Naive thymus-derived CD4-positive, alpha-beta T cell (primary cell): ENCODE results near the gene ALG12. TPM values are rescaled to one million over a fixed set of nuclear protein-coding genes. Genes with fewer than 3 reads are reported as not detected.

ENCODE experiments used
- ATAC-seq: fragments of 150-1000 bp; cut with Tn5 transposase; 2 replicates; pipeline ENCODE4 v1.10.0; 2021; ENCODE audit warnings: mild to moderate bottlenecking, moderate library complexity
- CTCF ChIA-PET: fragments of 350-600 bp; sonication (Branson Sonifier 250); formaldehyde crosslinking; loops from one replicate; lab custom pipeline; 2021; ENCODE audit warnings: antibody characterized with exemption; lab: Charles Lee
- POLR2A ChIA-PET: fragments of 350-600 bp; sonication (Branson Sonifier 250); formaldehyde crosslinking; loops from one replicate; lab custom pipeline; 2021; ENCODE audit warnings: antibody characterized with exemption, inconsistent platforms; lab: Charles Lee
- DNase-seq, 9 donors: peaks; one replicate each; pipeline versions ENCODE4 v3.0.0 to v3.0.0-alpha.2; 2020 to 2022; ENCODE audit warnings: mixed read lengths in 1 of 9
- H3K27ac ChIP-seq: one replicate; pipeline ENCODE4 v1.7.0; 2013; ENCODE audit warnings: mild to moderate bottlenecking, low read depth, low read length, moderate library complexity
- H3K27me3 ChIP-seq, 2 donors: one replicate each; pipeline ENCODE4 v1.7.0; 2013; ENCODE audit warnings: low read length in 2 of 2, mild to moderate bottlenecking in 2 of 2, moderate library complexity in 2 of 2; ENCODE audit not compliant: control insufficient read depth in 2 of 2, insufficient read depth in 2 of 2
- H3K36me3 ChIP-seq, 3 experiments: 1 replicate in 2 of 3; 2 replicates in 1 of 3; pipeline ENCODE4 v1.7.0; 2013; ENCODE audit warnings: low read length in 3 of 3, mild to moderate bottlenecking in 3 of 3, moderate library complexity in 1 of 3; ENCODE audit not compliant: insufficient read depth in 3 of 3, control insufficient read depth in 2 of 3
- H3K4me1 ChIP-seq, 2 donors: one replicate each; pipeline ENCODE4 v1.7.0; 2013; ENCODE audit warnings: low read length in 2 of 2, mild to moderate bottlenecking in 2 of 2, moderate library complexity in 1 of 2; ENCODE audit not compliant: control insufficient read depth in 2 of 2, insufficient read depth in 2 of 2
- H3K4me3 ChIP-seq: 2 replicates; pipeline ENCODE4 v1.7.0; 2013; ENCODE audit warnings: mild to moderate bottlenecking, low read length
- H3K9me3 ChIP-seq, 3 experiments: 1 replicate in 2 of 3; 2 replicates in 1 of 3; pipeline ENCODE4 v1.7.0; 2013; ENCODE audit warnings: low read length in 3 of 3; ENCODE audit not compliant: control insufficient read depth in 2 of 3
- H3K27ac Mint-ChIP-seq, 9 donors: one replicate each; pipeline ENCODE4 v1.8.0; 2020 to 2022; ENCODE audit warnings: mixed read lengths in 9 of 9, mild to moderate bottlenecking in 8 of 9, moderate library complexity in 5 of 9, inconsistent platforms in 2 of 9
- H3K27me3 Mint-ChIP-seq, 5 donors: one replicate each; pipeline ENCODE4 v1.8.0; 2021 to 2022; ENCODE audit warnings: mixed read lengths in 5 of 5, mild to moderate bottlenecking in 1 of 5
- H3K36me3 Mint-ChIP-seq, 5 donors: one replicate each; pipeline ENCODE4 v1.8.0; 2020 to 2022; ENCODE audit warnings: mixed read lengths in 5 of 5, mild to moderate bottlenecking in 3 of 5, inconsistent platforms in 1 of 5
- H3K4me1 Mint-ChIP-seq, 7 donors: one replicate each; pipeline ENCODE4 v1.8.0; 2020 to 2022; ENCODE audit warnings: mixed read lengths in 7 of 7, mild to moderate bottlenecking in 3 of 7, inconsistent platforms in 1 of 7
- H3K4me3 Mint-ChIP-seq, 10 donors: one replicate each; pipeline ENCODE4 v1.8.0; 2020 to 2022; ENCODE audit warnings: mild to moderate bottlenecking in 10 of 10, mixed read lengths in 10 of 10, moderate library complexity in 6 of 10, inconsistent platforms in 2 of 10
- H3K9me3 Mint-ChIP-seq, 11 donors: one replicate each; pipeline ENCODE4 v1.8.0; 2020 to 2022; ENCODE audit warnings: mixed read lengths in 11 of 11, mild to moderate bottlenecking in 4 of 11, inconsistent platforms in 1 of 11, moderate library complexity in 1 of 11
- intact Hi-C, 2 donors: fragments of 100-400 bp; cut with micrococcal nuclease; formaldehyde crosslinking; loops; one replicate each; pipeline ENCODE4 v1.15.1; 2023
- polyA plus RNA-seq, 2 donors: library from polyadenylated mRNA; unstranded; fragments of 300-500 nt; fragmentation: Illumina TruSeq; gene quantifications; one replicate each; pipeline ENCODE4 v1.2.3, GENCODE V29; 2021
- total RNA-seq, 6 experiments: library from RNA in 5 of 6; stranded (reverse) in 5 of 6; gene quantifications; 1 replicate in 5 of 6; 2 replicates in 1 of 6; pipeline ENCODE4 v1.2.3 and lab custom pipeline; 2021 to 2026

ALG12 gene
- total and polyA plus RNA-seq, 7 experiments from 2014 or later: 10.4 to 22.4 (median 19.5) TPM

- H3K27me3 Mint-ChIP-seq: no peaks in the 10 kb centered on the region
- no peak overlapping the region for H3K27ac Mint-ChIP-seq
- no peak overlapping the region for H3K27ac ChIP-seq
- DNase-seq: no peak
- H3K36me3 Mint-ChIP-seq: no peaks in the 10 kb centered on the region
- H3K4me3 Mint-ChIP-seq: no peak overlapping the region
- POLR2A ChIA-PET: interaction anchor here (0.7 to 1.9 kb wide), 4 partner anchors 10 to 19 kb away, joined by 3 to 6 read pairs (median 4); no protein-coding TSS in a partner anchor
- no peaks in the 10 kb centered on the region for H3K27me3 ChIP-seq
- H3K9me3 Mint-ChIP-seq: no peaks in the 10 kb centered on the region
- CTCF ChIA-PET: interaction anchor here (0.9 kb wide), 1 partner anchor 19 kb away, joined by 3 read pairs; no protein-coding TSS in a partner anchor
- no peaks in the 10 kb centered on the region for H3K9me3 ChIP-seq
- no peaks in the 10 kb centered on the region for H3K36me3 ChIP-seq
- ATAC-seq: no peak
- peaks cover 0 to 11% (median 3%) of the 10 kb centered on the region in 7 donors for H3K4me1 Mint-ChIP-seq
- intact Hi-C loops: no loop called here
- no peak overlapping the region for H3K4me3 ChIP-seq
- peaks cover 0 to 5% of the 10 kb centered on the region in 2 donors for H3K4me1 ChIP-seq
Observed at GRCh38 chr22:49955581-49956417, 37.6 kb upstream of the ALG12 start.

DNA sequence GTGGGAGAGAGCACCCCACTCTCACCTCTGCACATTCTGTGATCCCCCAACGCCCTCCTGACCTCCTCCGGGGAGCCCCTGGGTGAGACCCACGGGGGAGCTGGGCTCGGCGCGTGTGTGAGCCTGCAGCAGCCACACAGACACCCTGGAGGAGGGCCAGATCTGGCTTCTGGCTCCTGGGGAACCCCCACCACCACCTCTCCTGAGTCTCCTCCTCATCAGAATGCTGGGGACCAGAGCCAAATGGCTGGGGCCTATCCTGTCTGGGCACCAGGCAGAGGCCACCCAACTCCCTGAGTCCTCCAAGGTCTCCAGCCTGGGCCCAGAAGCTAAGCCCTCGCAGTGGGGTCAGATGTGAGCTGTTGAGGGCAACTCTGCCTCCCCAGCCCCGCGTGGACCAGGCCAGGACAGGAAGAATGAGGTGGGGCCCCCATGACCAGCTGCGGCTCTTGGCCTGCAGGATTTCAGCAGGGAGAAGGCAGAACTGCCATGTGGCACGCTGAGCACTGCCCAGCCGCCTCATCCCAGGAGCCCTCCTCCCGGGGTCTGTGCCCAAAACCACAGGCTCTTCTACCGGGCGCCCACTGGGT is 36.8 kb upstream of the ALG12 start:
- intact Hi-C loops: no loop called here
- ChIA-PET CTCF (no interaction called here), POLR2A (interaction anchor here (1.5 to 1.9 kb wide), 2 partner anchors 9 to 11 kb away, joined by 6 read pairs; no protein-coding TSS in a partner anchor)
- no peak for DNase-seq
- no peak overlapping the region for H3K4me3 ChIP-seq
- Mint-ChIP-seq H3K27me3 (no peaks in the 10 kb centered on the region), H3K36me3 (no peaks in the 10 kb centered on the region), H3K27ac (no peak overlapping the region), H3K4me3 (no peak overlapping the region), H3K9me3 (no peaks in the 10 kb centered on the region), H3K4me1 (peaks cover 0 to 11% (median 3%) of the 10 kb centered on the region in 7 donors)
- peaks cover 0 to 5% of the 10 kb centered on the region in 2 donors for H3K4me1 ChIP-seq
- H3K27ac ChIP-seq: no peak overlapping the region
- no peaks in the 10 kb centered on the region for H3K36me3 ChIP-seq
- H3K27me3 ChIP-seq: no peaks in the 10 kb centered on the region
- no peak for ATAC-seq
- no peaks in the 10 kb centered on the region for H3K9me3 ChIP-seq

DNA sequence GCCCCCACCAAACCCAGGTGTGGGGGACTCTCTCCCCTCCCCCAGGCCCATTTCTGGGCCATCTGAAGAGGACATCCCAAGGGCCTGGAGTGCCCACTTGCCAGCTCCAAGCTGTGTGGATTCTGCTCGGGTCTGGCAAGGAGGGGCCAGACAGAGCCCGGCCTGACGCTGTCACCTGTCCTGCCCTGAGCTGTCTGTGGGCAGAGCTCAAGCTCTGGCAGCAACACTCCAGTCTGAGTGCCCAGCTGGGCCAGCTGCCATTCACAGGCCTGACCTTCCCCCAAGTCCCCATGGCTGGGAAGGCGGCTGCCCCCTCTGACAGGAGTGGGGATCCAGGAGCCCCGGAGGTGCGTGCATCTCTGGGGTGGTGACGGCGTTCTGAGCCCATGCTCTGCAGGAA is 36.1 kb upstream of the ALG12 start:
- H3K27ac ChIP-seq: no peak overlapping the region
- H3K4me1 ChIP-seq: no peaks in the 10 kb centered on the region
- CTCF ChIA-PET: no interaction called here
- ATAC-seq: no peak
- no peak overlapping the region for H3K4me3 Mint-ChIP-seq
- no peaks in the 10 kb centered on the region for H3K9me3 ChIP-seq
- no peak overlapping the region for H3K27ac Mint-ChIP-seq
- intact Hi-C loops: no loop called here
- POLR2A ChIA-PET: interaction anchor here (1.9 kb wide), 1 partner anchor 9 kb away, joined by 6 read pairs; no protein-coding TSS in a partner anchor
- no peak overlapping the region for H3K4me3 ChIP-seq
- H3K36me3 ChIP-seq: no peaks in the 10 kb centered on the region
- H3K4me1 Mint-ChIP-seq: peaks cover 0 to 7% (median 2%) of the 10 kb centered on the region in 7 donors
- H3K36me3 Mint-ChIP-seq: no peaks in the 10 kb centered on the region
- H3K27me3 Mint-ChIP-seq: no peaks in the 10 kb centered on the region
- no peaks in the 10 kb centered on the region for H3K27me3 ChIP-seq
- DNase-seq: no peak
- H3K9me3 Mint-ChIP-seq: no peaks in the 10 kb centered on the region

GRCh38 chr22:49953680-49954344 is 35.6 kb upstream of the ALG12 start:
- Mint-ChIP-seq H3K9me3 (no peaks in the 10 kb centered on the region), H3K27ac (no peak overlapping the region), H3K4me3 (no peak overlapping the region), H3K4me1 (peaks cover 0 to 4% (median under 1%) of the 10 kb centered on the region in 7 donors), H3K36me3 (no peaks in the 10 kb centered on the region), H3K27me3 (no peaks in the 10 kb centered on the region)
- ATAC-seq: no peak
- Histone ChIP-seq H3K9me3 (no peaks in the 10 kb centered on the region), H3K4me1 (no peaks in the 10 kb centered on the region), H3K27ac (no peak overlapping the region), H3K4me3 (no peak overlapping the region), H3K27me3 (no peaks in the 10 kb centered on the region), H3K36me3 (no peaks in the 10 kb centered on the region)
- intact Hi-C loops: no loop called here
- ChIA-PET POLR2A (interaction anchor here (1.9 kb wide), 1 partner anchor 8 kb away, joined by 6 read pairs; no protein-coding TSS in a partner anchor), CTCF (no interaction called here)
- DNase-seq: no peak

DNA sequence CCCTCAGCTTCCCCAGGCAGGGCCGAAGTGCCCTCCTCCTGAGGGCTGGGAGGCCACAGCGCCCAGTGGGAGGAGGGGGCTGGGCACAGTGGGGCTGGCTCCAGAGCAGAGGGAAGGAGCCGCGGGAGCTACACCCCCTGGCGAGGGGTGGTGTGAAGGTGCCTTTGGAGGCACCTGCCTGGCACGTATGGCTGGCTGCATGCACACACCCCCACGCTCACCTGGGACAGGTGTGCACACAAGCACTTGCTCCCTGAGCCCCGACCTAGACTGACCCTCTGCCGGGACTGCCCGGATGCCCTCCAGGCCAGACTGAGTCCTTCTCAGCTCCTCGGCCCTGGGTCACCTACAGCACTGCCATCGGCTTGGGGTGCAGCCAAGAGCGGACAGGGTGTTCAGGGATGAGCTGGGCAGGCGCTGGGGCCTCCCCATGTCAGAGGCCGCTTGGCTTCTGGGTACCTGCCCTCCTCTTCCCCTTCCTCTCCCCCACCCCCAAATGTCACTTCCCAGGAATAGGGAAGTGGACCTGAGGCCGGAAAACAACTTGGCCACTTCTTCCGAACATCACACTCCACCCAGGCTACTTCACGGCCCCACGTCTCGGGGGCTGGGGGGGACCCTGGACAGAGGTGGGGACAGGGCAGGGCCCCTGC is 34.9 kb upstream of the ALG12 start:
- Histone ChIP-seq H3K27me3 (no peaks in the 10 kb centered on the region), H3K9me3 (no peaks in the 10 kb centered on the region), H3K4me1 (no peaks in the 10 kb centered on the region), H3K36me3 (no peaks in the 10 kb centered on the region), H3K27ac (no peak overlapping the region), H3K4me3 (no peak overlapping the region)
- Mint-ChIP-seq H3K27me3 (no peaks in the 10 kb centered on the region), H3K36me3 (no peaks in the 10 kb centered on the region), H3K27ac (no peak overlapping the region), H3K4me3 (no peak overlapping the region), H3K9me3 (no peaks in the 10 kb centered on the region), H3K4me1 (peaks cover 0 to 4% (median 0%) of the 10 kb centered on the region in 7 donors)
- ATAC-seq (peak; percentile 13), DNase-seq (no peak)
- intact Hi-C loops: no loop called here
- ChIA-PET CTCF (interaction anchor here (1.8 kb wide), 1 partner anchor 7 kb away, joined by 4 read pairs; the partner anchor contains the start of gene PIM3), POLR2A (interaction anchor here (0.6 to 0.9 kb wide), 2 partner anchors 12 to 16 kb away, joined by 3 read pairs; no protein-coding TSS in a partner anchor)
